Measurements from ENCODE around the gene CPNE4.

Gene CPNE4

DNA sequence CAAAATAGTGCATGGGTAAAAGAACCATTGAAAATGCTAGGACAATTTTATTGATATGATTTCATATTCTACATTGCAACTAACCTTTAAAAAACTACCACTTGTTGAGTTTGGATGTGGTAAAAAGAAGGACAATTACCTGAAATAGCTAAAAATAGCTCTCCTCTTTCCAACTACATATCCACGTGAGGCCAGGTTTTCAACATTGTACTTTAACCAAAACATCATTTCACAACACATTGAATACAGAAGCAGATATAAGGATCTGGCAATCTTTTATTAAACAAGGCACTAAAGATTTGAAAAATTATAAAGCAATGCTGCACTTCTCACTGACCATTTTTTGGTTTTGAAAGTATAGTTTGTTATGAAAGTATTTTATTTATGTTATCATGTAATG lies 504.0 kb downstream of the CPNE4 start:
- TF ChIP-seq, protein P1, sequence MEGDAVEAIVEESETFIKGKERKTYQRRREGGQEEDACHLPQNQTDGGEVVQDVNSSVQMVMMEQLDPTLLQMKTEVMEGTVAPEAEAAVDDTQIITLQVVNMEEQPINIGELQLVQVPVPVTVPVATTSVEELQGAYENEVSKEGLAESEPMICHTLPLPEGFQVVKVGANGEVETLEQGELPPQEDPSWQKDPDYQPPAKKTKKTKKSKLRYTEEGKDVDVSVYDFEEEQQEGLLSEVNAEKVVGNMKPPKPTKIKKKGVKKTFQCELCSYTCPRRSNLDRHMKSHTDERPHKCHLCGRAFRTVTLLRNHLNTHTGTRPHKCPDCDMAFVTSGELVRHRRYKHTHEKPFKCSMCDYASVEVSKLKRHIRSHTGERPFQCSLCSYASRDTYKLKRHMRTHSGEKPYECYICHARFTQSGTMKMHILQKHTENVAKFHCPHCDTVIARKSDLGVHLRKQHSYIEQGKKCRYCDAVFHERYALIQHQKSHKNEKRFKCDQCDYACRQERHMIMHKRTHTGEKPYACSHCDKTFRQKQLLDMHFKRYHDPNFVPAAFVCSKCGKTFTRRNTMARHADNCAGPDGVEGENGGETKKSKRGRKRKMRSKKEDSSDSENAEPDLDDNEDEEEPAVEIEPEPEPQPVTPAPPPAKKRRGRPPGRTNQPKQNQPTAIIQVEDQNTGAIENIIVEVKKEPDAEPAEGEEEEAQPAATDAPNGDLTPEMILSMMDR (IDR thresholded peaks at IDR 0.05): no peak

DNA sequence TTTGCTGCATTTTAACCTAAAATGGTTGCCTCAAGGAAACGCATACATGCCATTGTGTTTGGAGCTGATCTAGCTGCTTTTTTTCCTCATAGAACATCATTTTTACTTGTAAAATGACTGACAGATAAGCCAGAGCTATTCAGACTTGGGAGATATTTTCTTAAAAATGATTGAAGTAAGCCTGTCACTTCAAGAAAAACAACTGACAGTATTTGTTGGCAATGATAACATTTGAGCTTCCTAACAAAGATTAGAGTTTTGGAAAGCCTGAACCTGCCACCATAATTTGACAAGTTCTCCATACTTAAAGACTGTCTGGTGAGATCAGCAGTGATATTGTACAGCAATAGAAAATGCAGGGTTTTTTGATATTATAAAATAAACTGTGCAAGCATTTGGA lies 504.4 kb downstream of the CPNE4 start:
- TF ChIP-seq, protein P1 (IDR thresholded peaks at IDR 0.05): no peak

DNA sequence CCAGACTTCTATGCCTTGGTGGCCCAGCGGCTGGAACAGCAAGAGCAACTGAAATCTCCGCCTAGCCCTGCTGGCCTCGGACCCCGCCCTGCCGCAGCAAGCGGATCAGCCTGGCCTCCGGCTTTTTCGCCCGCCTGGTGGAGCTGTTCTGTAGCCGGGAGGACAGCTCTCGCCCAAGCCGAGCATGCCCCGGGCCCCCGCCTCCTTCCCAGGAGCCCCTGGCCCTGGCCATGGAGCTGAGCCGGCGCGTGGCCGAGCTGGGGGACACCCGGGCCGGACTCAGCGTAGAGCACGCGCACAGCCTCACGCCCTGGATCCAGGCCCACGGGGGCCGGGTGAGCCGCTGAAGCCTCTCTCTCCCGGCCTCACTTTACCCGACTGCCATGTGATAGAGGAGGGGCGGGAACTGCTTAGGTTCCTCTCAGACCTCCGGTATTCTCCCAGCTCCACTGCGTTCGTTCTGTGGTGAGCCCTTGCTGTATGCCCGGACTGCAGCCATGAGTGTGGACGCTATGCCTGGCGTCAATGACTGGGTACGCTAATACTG lies 507.9 kb downstream of the CPNE4 start:
- TF ChIP-seq, protein P1 (IDR thresholded peaks at IDR 0.05): no peak

DNA sequence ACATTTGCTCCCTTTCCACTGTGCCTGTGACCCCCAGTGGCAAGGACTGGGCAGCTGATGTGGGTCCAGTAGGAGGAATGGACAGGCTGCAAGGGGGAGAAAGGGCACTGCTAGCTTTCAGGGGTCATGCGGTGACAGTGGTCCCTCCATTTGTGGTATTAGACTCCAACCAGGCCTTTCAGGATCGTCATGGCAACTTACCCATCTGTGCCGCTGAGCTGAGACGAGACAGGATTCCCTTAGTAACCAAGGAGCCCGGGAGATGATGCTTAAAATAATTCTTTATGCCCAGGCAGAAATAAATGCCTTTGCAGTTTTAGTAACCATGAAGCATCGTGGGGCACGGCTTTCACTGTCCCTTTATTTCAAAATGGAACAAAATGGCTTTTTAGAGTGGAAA lies 516.1 kb downstream of the CPNE4 start:
- TF ChIP-seq, protein P1 (IDR thresholded peaks at IDR 0.05): no peak

DNA sequence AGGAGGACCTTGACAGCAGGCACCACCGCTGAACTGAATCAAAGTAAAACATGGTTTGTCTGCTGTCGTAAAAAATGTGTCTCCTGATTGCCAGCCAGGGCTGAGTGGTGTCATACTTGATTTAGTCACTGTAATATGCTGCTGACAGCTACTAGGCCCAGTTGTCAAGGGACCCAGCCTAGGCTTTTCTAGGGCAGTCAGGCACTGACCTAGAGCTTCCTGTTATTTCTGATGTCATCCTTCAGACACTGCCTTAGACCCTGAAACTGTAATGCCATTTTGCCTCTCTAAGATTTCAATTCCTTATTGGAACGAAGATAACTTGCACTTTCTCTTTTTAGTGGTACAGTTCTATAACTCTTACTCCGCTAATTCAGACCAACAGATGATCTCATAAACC lies 529.4 kb downstream of the CPNE4 start:
- TF ChIP-seq, protein P1 (IDR thresholded peaks at IDR 0.05): no peak

DNA sequence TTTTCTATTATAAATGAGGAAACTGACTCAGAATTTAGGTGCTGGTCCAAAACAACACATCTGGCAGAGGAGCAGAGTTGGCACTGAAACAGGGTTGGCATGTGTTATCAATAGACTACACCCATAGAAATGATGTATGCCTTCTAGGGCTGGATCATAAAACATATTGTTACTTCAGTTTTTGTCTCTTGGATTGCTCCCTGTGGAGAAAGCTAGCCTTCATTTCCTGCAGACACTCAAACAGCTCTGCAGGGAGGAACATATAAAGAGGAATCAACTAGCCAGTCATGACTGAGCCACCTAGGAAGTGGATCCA lies 531.5 kb downstream of the CPNE4 start:
- TF ChIP-seq, protein P1 (IDR thresholded peaks at IDR 0.05): no peak

DNA sequence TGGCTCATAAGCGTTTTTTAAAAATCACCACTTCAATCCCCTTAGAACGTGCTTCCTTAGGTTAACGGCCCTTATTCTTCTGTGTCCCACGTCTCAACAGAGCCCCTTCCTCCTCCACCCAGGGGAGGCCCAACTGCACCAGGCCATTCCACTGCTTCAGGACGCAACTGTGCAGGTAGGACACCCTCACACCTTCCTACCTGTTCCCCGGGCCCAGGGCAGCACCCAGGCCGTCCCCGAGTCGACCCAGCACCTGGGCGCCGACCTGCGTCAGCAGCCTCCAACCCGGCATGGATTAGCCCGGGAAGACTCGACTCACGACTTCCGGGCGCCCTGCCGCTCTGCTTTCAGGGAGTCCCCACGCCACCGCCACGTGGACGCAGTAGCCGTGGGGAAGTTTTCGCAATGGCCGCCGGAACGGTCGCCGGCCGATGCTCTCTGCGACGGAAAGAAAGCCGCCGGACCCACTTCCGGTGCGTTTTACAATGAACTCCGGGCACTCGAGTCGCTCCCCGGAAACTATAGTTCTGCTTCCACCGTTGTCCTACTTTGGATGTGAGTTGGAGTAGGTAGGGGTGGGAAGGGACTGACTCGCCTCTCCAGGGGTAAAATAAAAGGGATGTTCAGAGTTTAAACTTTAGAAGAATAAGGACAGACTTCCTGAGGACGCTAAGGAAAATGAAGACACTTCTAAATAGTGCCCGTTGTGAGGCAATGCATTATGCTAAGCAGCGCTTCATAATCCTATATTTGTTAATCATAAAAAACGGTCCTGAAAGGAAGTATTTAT lies 532.1 kb downstream of the CPNE4 start, which contains the start of gene MRPL3:
TSS of gene MRPL3 (minus strand) at position 442 of the 790 bp plus-strand sequence. CDS start at position 292, 150 bp downstream.
- TF ChIP-seq, protein P1 (IDR thresholded peaks at IDR 0.05): no peak

All from LNCAP (cell line).